HL-60 (cell line): ENCODE measurements around the gene PITPNC1.

Source experiments
- DNase-seq, 2 experiments: peaks; one replicate each; pipeline ENCODE4 v3.0.0-alpha.2; 2010 to 2020; ENCODE audit warnings: low read depth in 1 of 2, low spot score in 1 of 2
- H3K27ac ChIP-seq: fragments of 250-450 bp; sonication (Bioruptor Pico); replicated peaks from 2 replicates; pipeline ENCODE4 v1.5.1; 2020; ENCODE audit warnings: mild to moderate bottlenecking, moderate library complexity
- H3K27me3 ChIP-seq: fragments of 250-450 bp; sonication (Bioruptor Pico); 2 replicates; pipeline ENCODE4 v1.5.1; 2021; ENCODE audit warnings: mild to moderate bottlenecking, moderate library complexity; ENCODE audit not compliant: insufficient read depth, poor library complexity, severe bottlenecking
- H3K4me3 ChIP-seq: replicated peaks from 2 replicates; pipeline ENCODE4 v1.5.1; 2011; ENCODE audit warnings: mild to moderate bottlenecking, control low read depth, low read length; ENCODE audit not compliant: insufficient read depth
- GABPA ChIP-seq: IDR thresholded peaks from 2 replicates; pipeline ENCODE4 v1.6.1; 2012; ENCODE audit warnings: low read depth
- POLR2AphosphoS5 ChIP-seq: IDR thresholded peaks from 2 replicates; pipeline ENCODE4 v1.6.1; 2012; ENCODE audit warnings: low read depth
- REST ChIP-seq: IDR thresholded peaks from 2 replicates; pipeline ENCODE4 v1.6.1; 2012; ENCODE audit warnings: low read depth; ENCODE audit not compliant: insufficient replicate concordance
- SPI1 ChIP-seq: IDR thresholded peaks from 2 replicates; pipeline ENCODE4 v1.6.1; 2012; ENCODE audit warnings: low read depth, mild to moderate bottlenecking, borderline replicate concordance
- TF ChIP-seq, protein P1 (sequence below): IDR thresholded peaks from one replicate; pipeline ENCODE4 v1.5.1; 2011; ENCODE audit warnings: low read length, control low read depth, inconsistent platforms; ENCODE audit not compliant: insufficient read depth

PITPNC1 gene

GRCh38 chr17:67716405-67716798 lies 339.3 kb downstream of the PITPNC1 start:
- Histone ChIP-seq H3K27me3 (no peaks in the 10 kb centered on the region), H3K4me3 (no peak overlapping the region), H3K27ac (no peak overlapping the region; the same call in 1 of the 2 replicates)
- DNase-seq = no peak
- TF ChIP-seq POLR2AphosphoS5 = no peak
- TF ChIP-seq, protein P1, sequence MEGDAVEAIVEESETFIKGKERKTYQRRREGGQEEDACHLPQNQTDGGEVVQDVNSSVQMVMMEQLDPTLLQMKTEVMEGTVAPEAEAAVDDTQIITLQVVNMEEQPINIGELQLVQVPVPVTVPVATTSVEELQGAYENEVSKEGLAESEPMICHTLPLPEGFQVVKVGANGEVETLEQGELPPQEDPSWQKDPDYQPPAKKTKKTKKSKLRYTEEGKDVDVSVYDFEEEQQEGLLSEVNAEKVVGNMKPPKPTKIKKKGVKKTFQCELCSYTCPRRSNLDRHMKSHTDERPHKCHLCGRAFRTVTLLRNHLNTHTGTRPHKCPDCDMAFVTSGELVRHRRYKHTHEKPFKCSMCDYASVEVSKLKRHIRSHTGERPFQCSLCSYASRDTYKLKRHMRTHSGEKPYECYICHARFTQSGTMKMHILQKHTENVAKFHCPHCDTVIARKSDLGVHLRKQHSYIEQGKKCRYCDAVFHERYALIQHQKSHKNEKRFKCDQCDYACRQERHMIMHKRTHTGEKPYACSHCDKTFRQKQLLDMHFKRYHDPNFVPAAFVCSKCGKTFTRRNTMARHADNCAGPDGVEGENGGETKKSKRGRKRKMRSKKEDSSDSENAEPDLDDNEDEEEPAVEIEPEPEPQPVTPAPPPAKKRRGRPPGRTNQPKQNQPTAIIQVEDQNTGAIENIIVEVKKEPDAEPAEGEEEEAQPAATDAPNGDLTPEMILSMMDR = no peak
- no peak for TF ChIP-seq GABPA
- no peak for TF ChIP-seq REST
- no peak for TF ChIP-seq SPI1

DNA sequence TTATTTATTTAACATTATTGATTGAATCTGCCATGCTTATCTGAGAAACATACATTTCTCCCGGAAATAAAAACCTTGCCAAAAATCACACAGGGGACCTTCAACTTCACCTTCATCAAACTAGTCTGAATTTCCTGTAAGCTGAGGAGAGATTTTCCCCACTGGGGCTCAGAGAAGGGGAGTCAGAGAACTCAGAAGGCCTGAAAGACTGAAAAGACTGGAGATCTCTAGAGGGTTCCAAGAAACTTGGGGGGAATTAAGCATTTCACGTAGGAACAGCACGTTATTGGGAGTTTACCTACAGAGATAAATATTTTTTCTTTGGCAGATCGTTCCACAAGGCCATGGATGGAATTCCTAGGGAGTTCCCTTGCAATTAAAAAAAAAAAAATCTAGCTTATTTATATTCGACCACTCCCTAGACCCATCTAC lies 340.1 kb downstream of the PITPNC1 start:
- TF ChIP-seq POLR2AphosphoS5 (no peak), REST (no peak), GABPA (no peak), SPI1 (no peak)
- TF ChIP-seq, protein P1 = no peak
- peak overlapping the region; percentile 41 for H3K4me3 ChIP-seq
- no peak for DNase-seq
- no peaks in the 10 kb centered on the region for H3K27me3 ChIP-seq
- peak overlapping the region; percentile 87 for H3K27ac ChIP-seq

DNA sequence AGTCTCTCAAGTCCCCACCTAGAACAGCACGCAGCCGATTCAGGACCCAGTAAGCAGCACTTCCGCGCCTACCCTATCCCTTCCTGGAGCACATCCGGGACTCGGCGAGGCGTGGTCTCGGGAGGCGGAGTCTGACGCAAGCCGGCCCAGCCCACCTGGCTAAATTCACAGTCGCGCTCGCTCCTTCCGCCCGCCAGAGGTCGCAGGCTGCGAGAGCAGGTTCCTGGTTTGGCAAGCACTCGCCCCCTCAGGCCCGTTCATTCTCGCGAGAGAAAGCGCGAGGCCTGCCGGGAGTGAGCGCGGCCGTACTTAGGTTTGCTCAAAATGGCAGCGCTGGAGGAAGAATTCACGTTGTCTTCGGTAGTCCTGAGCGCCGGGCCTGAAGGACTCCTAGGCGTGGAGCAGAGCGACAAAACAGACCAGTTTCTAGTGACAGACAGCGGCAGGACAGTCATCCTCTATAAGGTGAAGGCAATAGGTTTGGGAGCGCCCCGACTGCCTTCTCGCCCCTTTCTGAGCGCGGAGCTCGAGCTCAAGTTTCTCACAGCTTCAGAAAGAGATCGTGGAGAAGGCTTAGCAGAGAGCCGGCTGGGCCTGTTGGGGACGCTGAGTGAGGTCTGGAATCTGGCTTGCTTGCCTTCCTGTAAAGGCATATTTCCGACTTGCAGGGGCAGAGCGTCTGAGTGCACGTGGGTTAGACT lies 340.7 kb downstream of the PITPNC1 start, which contains the start of gene NOL11:
Gene NOL11 (plus strand): TSS at position 313 of the 701 bp plus-strand sequence. CDS start 12 bp downstream, at position 325.
- H3K27ac ChIP-seq = peak within 1 kb of the TSS; percentile 87
- no peaks in the 10 kb centered on the region for H3K27me3 ChIP-seq
- DNase-seq = peak; percentile 98 to 100
- TF ChIP-seq REST (peak; percentile 29), POLR2AphosphoS5 (peak; percentile 98), GABPA (peak; percentile 52; the same call in 1 of the 2 replicates), SPI1 (peak; percentile 60; the same call in 1 of the 2 replicates)
- TF ChIP-seq, protein P1 = peak; percentile 91
- H3K4me3 ChIP-seq = peak within 1 kb of the TSS; percentile 83
